Smooth muscle cell (in vitro differentiated cells): ENCODE results near the gene FAM20B. TPM values are rescaled to one million over a fixed set of nuclear protein-coding genes. Genes with fewer than 3 reads are reported as not detected.

Source experiments
- DNase-seq: peaks from one replicate; lab custom pipeline; 2025; ENCODE audit not compliant: unreplicated experiment; lab: John Stamatoyannopoulos, UW
- H2AFZ ChIP-seq: fragments of 200-600 bp; sonication (generic); 2 replicates; pipeline ENCODE4 v1.6.0; 2016; ENCODE audit warnings: antibody characterized with exemption, low read depth, mild to moderate bottlenecking
- H3F3A ChIP-seq: fragments of 200-600 bp; sonication (generic); 2 replicates; pipeline ENCODE4 v1.6.0; 2017; ENCODE audit warnings: antibody characterized with exemption, low read depth
- H3K27ac ChIP-seq: fragments of 200-600 bp; sonication (generic); 2 replicates; pipeline ENCODE4 v1.5.1; 2016; ENCODE audit warnings: low read depth, mild to moderate bottlenecking
- H3K27me3 ChIP-seq: fragments of 200-600 bp; sonication (generic); 2 replicates; pipeline ENCODE4 v1.6.1; 2016; ENCODE audit warnings: low read depth, mild to moderate bottlenecking
- H3K36me3 ChIP-seq: fragments of 200-600 bp; sonication (generic); 2 replicates; pipeline ENCODE4 v1.5.1; 2016; ENCODE audit warnings: low read depth
- H3K4me1 ChIP-seq: fragments of 200-600 bp; sonication (generic); 2 replicates; pipeline ENCODE4 v1.5.1; 2016; ENCODE audit warnings: low read depth
- H3K4me2 ChIP-seq: fragments of 200-600 bp; sonication (generic); 2 replicates; pipeline ENCODE4 v1.6.0; 2016; ENCODE audit warnings: mild to moderate bottlenecking
- H3K4me3 ChIP-seq: fragments of 200-600 bp; sonication (generic); 2 replicates; pipeline ENCODE4 v1.5.1; 2016; ENCODE audit warnings: mild to moderate bottlenecking
- H3K79me2 ChIP-seq: fragments of 200-600 bp; sonication (generic); 2 replicates; pipeline ENCODE4 v1.6.0; 2016; ENCODE audit warnings: low read depth, mild to moderate bottlenecking
- H3K9ac ChIP-seq: fragments of 200-600 bp; sonication (generic); 2 replicates; pipeline ENCODE4 v1.6.0; 2016; ENCODE audit warnings: low read depth
- H3K9me3 ChIP-seq: fragments of 200-600 bp; sonication (generic); replicated peaks from 2 replicates; pipeline ENCODE4 v1.5.1; 2016; ENCODE audit warnings: low read depth
- H4K20me1 ChIP-seq: fragments of 200-600 bp; sonication (generic); 2 replicates; pipeline ENCODE4 v1.6.0; 2016; ENCODE audit warnings: low read depth
- CTCF ChIP-seq: fragments of 200-600 bp; sonication (generic); IDR thresholded peaks from 2 replicates; pipeline ENCODE4 v1.5.1; 2017; ENCODE audit warnings: borderline replicate concordance, mild to moderate bottlenecking, antibody characterized with exemption; ENCODE audit not compliant: insufficient read depth, poor library complexity, severe bottlenecking
- WGBS: methylation state at CpG from one replicate; pipeline ENCODE4 v1.1.7; 2016; ENCODE audit warnings: low lambda C conversion rate; 5-methylcytosine and 5-hydroxymethylcytosine counted together
- polyA plus RNA-seq: library from polyadenylated mRNA; unstranded; fragments of >200 nt; fragmentation: Nextera tagmentation; extraction: Ambion mirVana; gene quantifications from 2 replicates; pipeline ENCODE4 v1.2.1, GENCODE V29; 2016
- total RNA-seq: library from RNA; depleted of rRNA; stranded (reverse); fragments of >200 nt; gene quantifications from 2 replicates; pipeline ENCODE4 v1.2.3, GENCODE V29; 2014

Gene FAM20B
- total and polyA plus RNA-seq, 2 experiments from 2014 or later: 7.8 to 21.1 TPM

- Histone ChIP-seq H3K79me2 (no peaks in the 10 kb centered on the region), H3K9me3 (no peaks in the 10 kb centered on the region), H3F3A (no peaks in the 10 kb centered on the region), H3K36me3 (peaks cover 20% of the 10 kb centered on the region), H3K9ac (no peak overlapping the region), H3K27me3 (no peaks in the 10 kb centered on the region), H3K27ac (no peak overlapping the region), H4K20me1 (no peaks in the 10 kb centered on the region), H3K4me1 (no peaks in the 10 kb centered on the region), H2AFZ (no peak overlapping the region), H3K4me2 (no peak overlapping the region), H3K4me3 (no peak overlapping the region)
- WGBS: 93% methylated on average over 3 of the region's 3 CpGs
- TF ChIP-seq CTCF: no peak
- no peak for DNase-seq
These were observed 70.2 kb downstream of the FAM20B start for GRCh38 chr1:179095924-179096323.

GRCh38 chr1:179099891-179100290, 74.2 kb downstream of the FAM20B start:
- H3K4me2 ChIP-seq: no peak overlapping the region
- no peak for DNase-seq
- H4K20me1 ChIP-seq: peaks cover 17% of the 10 kb centered on the region
- H3K27me3 ChIP-seq: no peaks in the 10 kb centered on the region
- 98% methylated on average over 4 of the region's 4 CpGs for WGBS
- H3K4me3 ChIP-seq: no peak overlapping the region
- no peak overlapping the region for H2AFZ ChIP-seq
- no peaks in the 10 kb centered on the region for H3K4me1 ChIP-seq
- H3K27ac ChIP-seq: no peak overlapping the region
- H3K36me3 ChIP-seq: peaks cover 11% of the 10 kb centered on the region
- no peaks in the 10 kb centered on the region for H3F3A ChIP-seq
- no peaks in the 10 kb centered on the region for H3K9me3 ChIP-seq
- no peak overlapping the region for H3K9ac ChIP-seq
- H3K79me2 ChIP-seq: no peaks in the 10 kb centered on the region
- no peak for TF ChIP-seq CTCF

- Histone ChIP-seq H3K27me3 (no peaks in the 10 kb centered on the region), H3K4me1 (no peaks in the 10 kb centered on the region), H3K4me3 (no peak overlapping the region), H3F3A (no peaks in the 10 kb centered on the region), H3K79me2 (no peaks in the 10 kb centered on the region), H2AFZ (no peak overlapping the region), H3K9ac (no peak overlapping the region), H3K27ac (no peak overlapping the region), H3K36me3 (peaks cover 4% of the 10 kb centered on the region), H4K20me1 (peaks cover 28% of the 10 kb centered on the region), H3K9me3 (no peaks in the 10 kb centered on the region), H3K4me2 (no peak overlapping the region)
- DNase-seq: no peak
- no peak for TF ChIP-seq CTCF
- WGBS: 97% methylated on average over 4 of the region's 4 CpGs
These were observed 75.9 kb downstream of the FAM20B start for GRCh38 chr1:179101566-179101965.

GRCh38 chr1:179103999-179104398, 78.3 kb downstream of the FAM20B start:
- H2AFZ ChIP-seq: no peak overlapping the region
- H3K27ac ChIP-seq: no peak overlapping the region
- H3K4me2 ChIP-seq: no peak overlapping the region
- H3K27me3 ChIP-seq: no peaks in the 10 kb centered on the region
- H3F3A ChIP-seq: no peaks in the 10 kb centered on the region
- no peak for DNase-seq
- no peak for TF ChIP-seq CTCF
- no peak overlapping the region for H3K4me3 ChIP-seq
- no peaks in the 10 kb centered on the region for H3K79me2 ChIP-seq
- H3K9me3 ChIP-seq: no peaks in the 10 kb centered on the region
- peaks cover 40% of the 10 kb centered on the region for H4K20me1 ChIP-seq
- no peak overlapping the region for H3K9ac ChIP-seq
- peaks cover 3% of the 10 kb centered on the region for H3K36me3 ChIP-seq
- WGBS: 100% methylated on average over 1 of the region's 1 CpG
- H3K4me1 ChIP-seq: no peaks in the 10 kb centered on the region
